ENCODE measurements around the gene GNS.

DNA sequence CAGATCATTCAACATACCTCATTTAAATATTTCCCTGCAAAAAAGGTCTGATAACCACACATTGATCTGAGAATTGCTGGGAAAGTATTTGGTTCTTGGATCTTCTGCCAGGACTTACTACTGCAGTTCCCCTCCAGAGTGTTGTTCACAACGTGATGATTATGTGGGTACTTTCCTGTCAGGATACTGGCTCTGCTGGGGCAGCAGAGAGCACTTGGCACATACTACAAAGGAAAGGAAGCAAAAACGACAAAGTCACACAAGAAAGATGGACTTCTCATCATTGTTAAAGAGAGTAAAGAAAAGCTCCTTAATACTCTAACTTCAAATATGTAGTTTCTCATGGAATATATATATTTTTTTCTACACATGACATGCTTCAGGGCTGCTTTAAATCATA lies 11.5 kb downstream of the GNS start:
- TF ChIP-seq YY1 (IDR thresholded peaks at IDR 0.05; ENCODE audit: low read depth) (no peak), TEAD4 (IDR thresholded peaks at IDR 0.05) (no peak)

Measured in Ishikawa (cell line).